HG02938 (cell line): ENCODE measurements around the gene C6orf58.
"Not testable (repeated sequence)": the region's sequence is repeated elsewhere in the genome, so short reads cannot be mapped to it uniquely, and the experiment has no call there.

Experiments used
- ATAC-seq: cut with Tn5 transposase; IDR thresholded peaks from one replicate; pipeline ENCODE4 v1.9.1; 2021; ENCODE audit warnings: mild to moderate bottlenecking, moderate library complexity; ENCODE audit not compliant: unreplicated experiment

The C6orf58 gene

DNA sequence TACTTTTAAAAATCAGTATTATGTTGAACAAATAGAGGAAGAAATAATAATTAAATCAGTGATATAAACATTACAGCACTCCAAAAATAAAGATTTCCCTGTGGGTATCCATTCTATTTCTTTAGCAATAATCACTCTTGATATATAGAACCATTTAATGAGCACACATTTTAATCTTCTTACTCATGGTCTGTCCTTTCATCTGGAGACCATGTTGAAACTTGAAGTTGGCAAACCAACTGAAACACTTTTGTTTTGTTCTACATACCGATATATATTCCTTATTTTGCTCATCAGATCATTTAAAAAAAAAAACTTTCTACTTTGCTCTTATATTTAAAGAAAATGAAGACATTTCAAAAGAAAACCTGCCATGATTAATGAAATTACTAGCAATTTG, 13.4 kb downstream of the C6orf58 start:
- ATAC-seq = no peak

GRCh38 chr6:127592964-127593363, 16.0 kb downstream of the C6orf58 start:
- ATAC-seq = no peak

- ATAC-seq = not testable (repeated sequence)
Observed at GRCh38 chr6:127593456-127593855, 16.5 kb downstream of the C6orf58 start.

DNA sequence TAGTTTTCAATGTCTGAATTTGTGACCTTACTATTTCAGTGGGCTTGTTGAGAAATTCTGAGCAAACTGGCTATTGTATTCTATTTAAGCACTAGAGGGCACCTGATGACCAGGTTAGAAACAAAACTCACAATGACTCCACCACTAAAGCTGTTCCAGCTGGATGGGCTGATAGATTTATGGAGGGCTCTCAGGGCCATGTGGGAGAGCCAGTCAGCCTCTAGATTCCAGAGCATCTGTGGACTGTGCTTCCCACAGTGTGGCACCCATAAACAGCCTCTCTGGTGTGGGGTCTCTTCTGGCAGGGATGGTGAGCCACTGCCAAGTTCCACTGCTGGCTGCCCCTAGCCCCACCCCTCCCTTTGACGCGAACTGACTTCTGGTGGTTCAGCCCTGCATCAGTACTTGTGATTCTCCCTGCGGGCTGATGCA, 29.2 kb downstream of the C6orf58 start:
- ATAC-seq = no peak

GRCh38 chr6:127608554-127609270, 31.7 kb downstream of the C6orf58 start:
- ATAC-seq = no peak

DNA sequence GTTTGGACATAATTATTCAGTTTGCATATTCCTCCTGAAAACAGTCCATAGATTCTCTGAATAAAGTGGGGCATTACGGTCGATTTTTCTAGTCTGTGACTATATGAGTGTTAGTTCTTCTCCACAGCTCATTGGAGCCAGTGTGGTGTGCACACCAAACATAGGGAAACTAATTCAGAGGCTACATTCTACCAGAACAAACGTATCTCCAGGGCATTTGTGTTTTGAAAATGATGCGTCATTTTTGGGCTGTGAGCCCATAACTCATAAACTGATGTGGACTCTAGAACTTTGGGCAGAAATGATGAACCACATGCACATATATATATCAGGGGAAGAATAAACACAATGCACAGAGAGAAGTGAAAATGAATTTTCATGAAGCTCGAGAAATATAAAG, 41.8 kb downstream of the C6orf58 start:
- no peak for ATAC-seq

DNA sequence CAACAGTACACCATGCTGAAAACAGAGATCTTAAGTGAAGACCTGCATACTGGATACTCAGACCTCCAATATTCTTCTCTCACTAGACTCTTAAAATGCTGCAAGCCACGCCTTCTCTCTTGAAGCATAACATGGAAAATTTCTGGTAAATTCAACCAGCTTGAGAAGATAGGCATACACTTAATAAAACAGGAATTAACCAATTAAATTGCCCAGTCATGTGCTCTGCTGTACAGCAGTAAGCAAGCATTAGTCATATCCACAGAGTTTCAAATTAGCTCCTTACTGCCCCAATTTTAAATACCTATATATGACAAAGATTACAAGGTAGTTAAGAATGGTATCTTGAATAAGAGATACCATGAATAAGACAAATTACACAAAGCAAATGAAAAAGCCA, 53.8 kb downstream of the C6orf58 start:
- ATAC-seq = no peak

GRCh38 chr6:127634178-127634577, 57.2 kb downstream of the C6orf58 start:
- no peak for ATAC-seq

DNA sequence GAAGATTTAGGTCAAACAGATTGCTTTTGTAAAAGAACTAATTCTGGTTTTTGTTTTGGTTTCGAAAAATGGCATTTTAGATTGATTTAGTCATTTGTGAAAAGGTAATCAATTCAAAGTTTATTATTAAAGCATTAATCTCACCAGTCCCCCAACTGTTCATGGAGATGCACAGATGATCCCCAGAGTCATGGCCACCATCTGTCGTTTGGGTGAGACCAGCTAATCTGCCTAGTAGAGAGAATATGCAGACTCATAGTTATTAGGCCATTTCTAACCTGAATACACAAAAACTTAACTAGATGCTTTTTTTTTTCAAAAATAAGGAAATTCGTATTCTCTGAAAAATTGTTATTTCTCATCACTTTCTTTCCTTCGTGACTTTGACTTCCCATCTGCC, 58.1 kb downstream of the C6orf58 start:
- no peak for ATAC-seq

- ATAC-seq = no peak
Observed at GRCh38 chr6:127637830-127638409, 60.9 kb downstream of the C6orf58 start.
